Measurements from ENCODE around the gene NTM.

DNA sequence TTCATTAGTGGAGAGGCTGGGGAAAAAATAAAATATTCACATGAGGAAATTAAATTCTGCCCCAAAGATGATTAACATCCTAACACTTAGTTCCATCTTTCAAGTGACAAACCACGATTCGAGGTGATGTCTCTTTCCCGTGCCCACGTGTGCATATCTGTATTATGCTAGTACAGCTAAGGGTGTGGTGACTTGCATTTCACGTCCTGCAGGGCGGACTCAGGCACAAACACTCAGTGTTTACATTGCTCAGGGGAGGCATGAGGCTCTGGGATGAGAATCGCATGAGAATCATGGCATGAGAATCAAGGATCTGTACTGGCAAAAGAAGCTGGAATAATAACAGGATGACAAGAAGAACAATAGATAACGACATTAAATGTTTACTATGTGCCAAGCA lies 179.4 kb downstream of the NTM start:
- TF ChIP-seq, protein P1, sequence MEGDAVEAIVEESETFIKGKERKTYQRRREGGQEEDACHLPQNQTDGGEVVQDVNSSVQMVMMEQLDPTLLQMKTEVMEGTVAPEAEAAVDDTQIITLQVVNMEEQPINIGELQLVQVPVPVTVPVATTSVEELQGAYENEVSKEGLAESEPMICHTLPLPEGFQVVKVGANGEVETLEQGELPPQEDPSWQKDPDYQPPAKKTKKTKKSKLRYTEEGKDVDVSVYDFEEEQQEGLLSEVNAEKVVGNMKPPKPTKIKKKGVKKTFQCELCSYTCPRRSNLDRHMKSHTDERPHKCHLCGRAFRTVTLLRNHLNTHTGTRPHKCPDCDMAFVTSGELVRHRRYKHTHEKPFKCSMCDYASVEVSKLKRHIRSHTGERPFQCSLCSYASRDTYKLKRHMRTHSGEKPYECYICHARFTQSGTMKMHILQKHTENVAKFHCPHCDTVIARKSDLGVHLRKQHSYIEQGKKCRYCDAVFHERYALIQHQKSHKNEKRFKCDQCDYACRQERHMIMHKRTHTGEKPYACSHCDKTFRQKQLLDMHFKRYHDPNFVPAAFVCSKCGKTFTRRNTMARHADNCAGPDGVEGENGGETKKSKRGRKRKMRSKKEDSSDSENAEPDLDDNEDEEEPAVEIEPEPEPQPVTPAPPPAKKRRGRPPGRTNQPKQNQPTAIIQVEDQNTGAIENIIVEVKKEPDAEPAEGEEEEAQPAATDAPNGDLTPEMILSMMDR (IDR thresholded peaks at IDR 0.05 in 8 of 11, conservative IDR thresholded peaks at IDR 0.05 in 3 of 11): no peak
- TF ChIP-seq POLR2A (IDR thresholded peaks at IDR 0.05): no peak
- no peak for TF ChIP-seq POLR2AphosphoS5 (IDR thresholded peaks at IDR 0.05)

All from spleen (tissue), 7 donors.